Liver (tissue), 9 donors: ENCODE measurements around the gene CST9. TPM values are rescaled to one million over a fixed set of nuclear protein-coding genes. Genes with fewer than 3 reads are reported as not detected.

Source experiments
- DNase-seq: peaks from one replicate; pipeline ENCODE4 v3.0.0-alpha.2; 2017; ENCODE audit warnings: low spot score
- H3K27ac ChIP-seq, 2 donors: one replicate each; pipeline ENCODE4 v1.7.0; 2013; ENCODE audit warnings: inconsistent platforms in 2 of 2, low read length in 2 of 2, control low read depth in 1 of 2, low read depth in 1 of 2, mild to moderate bottlenecking in 1 of 2
- H3K27me3 ChIP-seq, 4 donors: one replicate each; pipeline versions ENCODE4 v1.6.1 to v1.7.0; 2013; ENCODE audit warnings: low read length in 3 of 4, inconsistent platforms in 1 of 4, mild to moderate bottlenecking in 1 of 4, moderate library complexity in 1 of 4; ENCODE audit not compliant: control insufficient read depth in 4 of 4, insufficient read depth in 4 of 4
- H3K36me3 ChIP-seq, 4 donors: one replicate each; pipeline versions ENCODE4 v1.6.1 to v1.7.0; 2013; ENCODE audit warnings: low read length in 3 of 4, mild to moderate bottlenecking in 3 of 4, low read depth in 1 of 4, moderate library complexity in 1 of 4; ENCODE audit not compliant: control insufficient read depth in 4 of 4, insufficient read depth in 3 of 4
- H3K4me1 ChIP-seq, 4 donors: one replicate each; pipeline versions ENCODE4 v1.6.1 to v1.7.0; 2013; ENCODE audit warnings: low read length in 3 of 4, mild to moderate bottlenecking in 3 of 4, moderate library complexity in 1 of 4; ENCODE audit not compliant: control insufficient read depth in 4 of 4, insufficient read depth in 4 of 4
- H3K4me3 ChIP-seq, 3 donors: one replicate each; pipeline versions ENCODE4 v1.6.1 to v1.7.0; 2013; ENCODE audit warnings: low read length in 3 of 3, control low read depth in 1 of 3, low read depth in 1 of 3, mild to moderate bottlenecking in 1 of 3
- H3K9ac ChIP-seq, 2 donors: one replicate each; pipeline ENCODE4 v1.7.0; 2013; ENCODE audit warnings: low read length in 2 of 2, mild to moderate bottlenecking in 2 of 2, moderate library complexity in 2 of 2, control low read depth in 1 of 2, low read depth in 1 of 2
- H3K9me3 ChIP-seq, 4 donors: one replicate each; pipeline versions ENCODE4 v1.6.1 to v1.7.0; 2013; ENCODE audit warnings: low read length in 3 of 4; ENCODE audit not compliant: control insufficient read depth in 4 of 4
- ATF3 ChIP-seq: IDR thresholded peaks from 2 replicates; pipeline ENCODE4 v1.6.1; 2016; ENCODE audit warnings: antibody characterized with exemption
- CTCF ChIP-seq: fragments of 150-350 bp; IDR thresholded peaks from 2 replicates; pipeline ENCODE4 v1.5.1; 2017; ENCODE audit warnings: improper control_type of control experiment, low read depth, low read length; ENCODE audit not compliant: missing input control
- EGR1 ChIP-seq, 2 donors: IDR thresholded peaks; 2 replicates each; pipeline ENCODE4 v1.6.1; 2016 to 2018; ENCODE audit warnings: antibody characterized with exemption in 2 of 2, low read depth in 2 of 2
- FOXA1 ChIP-seq: IDR thresholded peaks from 2 replicates; pipeline ENCODE4 v1.6.1; 2016; ENCODE audit warnings: antibody characterized with exemption
- FOXA2 ChIP-seq: IDR thresholded peaks from 2 replicates; pipeline ENCODE4 v1.6.1; 2016; ENCODE audit warnings: antibody characterized with exemption
- GABPA ChIP-seq, 2 donors: IDR thresholded peaks in 1 of 2; conservative IDR thresholded peaks in 1 of 2; 2 replicates each; pipeline ENCODE4 v1.6.1; 2016; ENCODE audit warnings: antibody characterized with exemption in 2 of 2, mild to moderate bottlenecking in 1 of 2, moderate library complexity in 1 of 2
- HNF4A ChIP-seq, 2 donors: conservative IDR thresholded peaks; 2 replicates each; pipeline ENCODE4 v1.6.1; 2016; ENCODE audit warnings: antibody characterized with exemption in 2 of 2, mild to moderate bottlenecking in 2 of 2
- HNF4G ChIP-seq: IDR thresholded peaks from 2 replicates; pipeline ENCODE4 v1.6.1; 2016; ENCODE audit warnings: antibody characterized with exemption
- JUND ChIP-seq, 2 donors: IDR thresholded peaks; 2 replicates each; pipeline ENCODE4 v1.6.1; 2016; ENCODE audit warnings: antibody characterized with exemption in 2 of 2
- MAX ChIP-seq: IDR thresholded peaks from 2 replicates; pipeline ENCODE4 v1.6.1; 2016; ENCODE audit warnings: antibody characterized with exemption
- NR2F2 ChIP-seq: IDR thresholded peaks from 2 replicates; pipeline ENCODE4 v1.6.1; 2016; ENCODE audit warnings: antibody characterized with exemption
- RAD21 ChIP-seq, 2 donors: IDR thresholded peaks; 2 replicates each; pipeline ENCODE4 v1.6.1; 2016; ENCODE audit warnings: antibody characterized with exemption in 2 of 2, mild to moderate bottlenecking in 2 of 2
- REST ChIP-seq: IDR thresholded peaks from 2 replicates; pipeline ENCODE4 v1.6.1; 2016; ENCODE audit warnings: antibody characterized with exemption, mild to moderate bottlenecking
- RXRA ChIP-seq, 2 donors: IDR thresholded peaks; 2 replicates each; pipeline ENCODE4 v1.6.1; 2017 to 2018; ENCODE audit warnings: antibody characterized with exemption in 2 of 2, mild to moderate bottlenecking in 1 of 2
- SP1 ChIP-seq: IDR thresholded peaks from 2 replicates; pipeline ENCODE4 v1.6.1; 2018; ENCODE audit warnings: antibody characterized with exemption, mild to moderate bottlenecking
- TAF1 ChIP-seq: conservative IDR thresholded peaks from 2 replicates; pipeline ENCODE4 v1.6.1; 2016; ENCODE audit warnings: antibody characterized with exemption, mild to moderate bottlenecking
- YY1 ChIP-seq: IDR thresholded peaks from 2 replicates; pipeline ENCODE4 v1.6.1; 2016; ENCODE audit warnings: antibody characterized with exemption, mild to moderate bottlenecking
- ZBTB33 ChIP-seq: IDR thresholded peaks from 2 replicates; pipeline ENCODE4 v1.6.1; 2016; ENCODE audit warnings: antibody characterized with exemption
- polyA plus RNA-seq, 2 donors: library from polyadenylated mRNA; stranded (reverse) in 1 of 2; unstranded in 1 of 2; fragments of 200-250 nt in 1 of 2; fragments of >200 nt in 1 of 2; fragmentation: Nextera tagmentation in 1 of 2; extraction: Ambion mirVana in 1 of 2; gene quantifications; one replicate each; pipeline versions ENCODE4 v1.2.1 to v1.2.3, GENCODE V29; 2013 to 2015
- total RNA-seq, 2 donors: library from RNA; depleted of rRNA; stranded (reverse); fragments of >200 nt; gene quantifications; one replicate each; pipeline ENCODE4 v1.2.3, GENCODE V29; 2014
- donor health status: healthy.
- donor health status: healthy.
- donor health status: healthy.
- donor health status: healthy.
- donor health status: healthy.

The CST9 gene
- total and polyA plus RNA-seq, 4 donors: not detected

- Histone ChIP-seq H3K36me3 (no peaks in the 10 kb centered on the region), H3K27me3 (no peaks in the 10 kb centered on the region), H3K4me3 (no peak overlapping the region), H3K4me1 (no peaks in the 10 kb centered on the region), H3K9me3 (no peaks in the 10 kb centered on the region), H3K27ac (no peak overlapping the region), H3K9ac (no peak overlapping the region)
- no peak for TF ChIP-seq MAX
- no peak for TF ChIP-seq ZBTB33
- no peak for TF ChIP-seq HNF4A (conservative IDR thresholded peaks at IDR 0.05)
- no peak for TF ChIP-seq ATF3
- TF ChIP-seq SP1: no peak
- TF ChIP-seq CTCF: no peak
- TF ChIP-seq RXRA (IDR thresholded peaks at IDR 0.05): no peak
- TF ChIP-seq JUND (IDR thresholded peaks at IDR 0.05): no peak
- no peak for TF ChIP-seq NR2F2
- TF ChIP-seq EGR1 (IDR thresholded peaks at IDR 0.05; ENCODE audit: low read depth in 2 of 2): no peak
- TF ChIP-seq TAF1: no peak
- TF ChIP-seq HNF4G: no peak
- TF ChIP-seq FOXA2: no peak
- no peak for TF ChIP-seq GABPA (IDR thresholded peaks at IDR 0.05 in 1 of 2, conservative IDR thresholded peaks at IDR 0.05 in 1 of 2)
- no peak for TF ChIP-seq FOXA1
- no peak for TF ChIP-seq REST
- TF ChIP-seq RAD21 (IDR thresholded peaks at IDR 0.05): no peak
- TF ChIP-seq YY1: no peak
- no peak for DNase-seq
Measured at GRCh38 chr20:23613676-23614075, 8.0 kb upstream of the CST9 start.
